ENCODE results near the gene LRP1. TPM values are rescaled to one million over a fixed set of nuclear protein-coding genes. Genes with fewer than 3 reads are reported as not detected.

Gene LRP1
- total and polyA plus RNA-seq, 8 donors, result 108 to 325 (median 138) TPM

GRCh38 chr12:57204454-57204853 lies 76.2 kb downstream of the LRP1 start:
- no peaks in the 10 kb centered on the region for H3K4me1 ChIP-seq
- H3K36me3 ChIP-seq, result peaks cover 0 to 100% of the 10 kb centered on the region in 2 donors
- no peaks in the 10 kb centered on the region for H3K27me3 ChIP-seq
- intact Hi-C loops (cut with DNase I), result no loop called here
- no peak overlapping the region for H3K4me3 ChIP-seq
- no peak overlapping the region for H3K27ac ChIP-seq
- DNase-seq (no peak), ATAC-seq (no peak)
- TF ChIP-seq CTCF (IDR thresholded peaks at IDR 0.05), result no peak
- H3K9me3 ChIP-seq, result no peaks in the 10 kb centered on the region

GRCh38 chr12:57205186-57205585 lies 76.9 kb downstream of the LRP1 start:
- TF ChIP-seq CTCF (IDR thresholded peaks at IDR 0.05), result no peak
- Histone ChIP-seq H3K27ac (no peak overlapping the region), H3K4me3 (no peak overlapping the region), H3K36me3 (peaks cover 0 to 100% of the 10 kb centered on the region in 2 donors), H3K4me1 (no peaks in the 10 kb centered on the region), H3K9me3 (no peaks in the 10 kb centered on the region), H3K27me3 (no peaks in the 10 kb centered on the region)
- ATAC-seq (no peak), DNase-seq (no peak)
- intact Hi-C loops (cut with DNase I), result no loop called here

- Histone ChIP-seq H3K36me3 (peaks cover 0 to 100% of the 10 kb centered on the region in 2 donors), H3K9me3 (no peaks in the 10 kb centered on the region), H3K27ac (no peak overlapping the region), H3K27me3 (no peaks in the 10 kb centered on the region), H3K4me3 (no peak overlapping the region), H3K4me1 (no peaks in the 10 kb centered on the region)
- TF ChIP-seq CTCF (IDR thresholded peaks at IDR 0.05), result no peak
- ATAC-seq (no peak), DNase-seq (no peak)
- intact Hi-C loops (cut with DNase I), result no loop called here
These were observed 77.6 kb downstream of the LRP1 start for GRCh38 chr12:57205931-57206330.

GRCh38 chr12:57207731-57208630 lies 79.7 kb downstream of the LRP1 start:
- DNase-seq (no peak), ATAC-seq (no peak)
- Histone ChIP-seq H3K27me3 (no peaks in the 10 kb centered on the region), H3K36me3 (peaks cover 0 to 100% of the 10 kb centered on the region in 2 donors), H3K9me3 (no peaks in the 10 kb centered on the region), H3K4me3 (no peak overlapping the region), H3K4me1 (no peaks in the 10 kb centered on the region), H3K27ac (no peak overlapping the region)
- intact Hi-C loops (cut with DNase I), result no loop called here
- TF ChIP-seq CTCF (IDR thresholded peaks at IDR 0.05), result no peak

GRCh38 chr12:57208631-57209282 lies 80.5 kb downstream of the LRP1 start:
- Histone ChIP-seq H3K36me3 (peaks cover 0 to 93% of the 10 kb centered on the region in 2 donors), H3K9me3 (no peaks in the 10 kb centered on the region), H3K27ac (no peak overlapping the region), H3K4me3 (no peak overlapping the region), H3K4me1 (peaks cover 0 to 5% of the 10 kb centered on the region in 2 donors), H3K27me3 (peaks cover 0 to 3% of the 10 kb centered on the region in 2 donors)
- no peak for TF ChIP-seq CTCF (IDR thresholded peaks at IDR 0.05)
- ATAC-seq, result no peak
- no peak for DNase-seq
- intact Hi-C loops (cut with DNase I), result no loop called here

Measured in left lung (tissue), 10 donors.